H9 (cell line): ENCODE results near the gene USP53. TPM values are rescaled to one million over a fixed set of nuclear protein-coding genes. Genes with fewer than 3 reads are reported as not detected.

Source experiments
- DNase-seq: peaks from one replicate; pipeline ENCODE4 v3.0.0-alpha.2; 2017
- H2AFZ ChIP-seq: one replicate; pipeline ENCODE4 v1.6.1; 2013; ENCODE audit warnings: mild to moderate bottlenecking, low read length, control low read depth, moderate library complexity
- H2AK5ac ChIP-seq: 2 replicates; pipeline ENCODE4 v1.6.1; 2013; ENCODE audit warnings: low read length, control low read depth, mixed read lengths; ENCODE audit not compliant: insufficient read length
- H2BK120ac ChIP-seq: one replicate; pipeline ENCODE4 v1.6.1; 2013; ENCODE audit warnings: low read depth, mild to moderate bottlenecking, low read length, control low read depth, inconsistent platforms; ENCODE audit not compliant: poor library complexity, severe bottlenecking
- H2BK12ac ChIP-seq: 2 replicates; pipeline ENCODE4 v1.6.1; 2013; ENCODE audit warnings: low read length, control low read depth, mixed read lengths, low read depth; ENCODE audit not compliant: insufficient read length
- H2BK15ac ChIP-seq: 2 replicates; pipeline ENCODE4 v1.6.1; 2013; ENCODE audit warnings: low read depth, low read length, control low read depth
- H2BK20ac ChIP-seq: one replicate; pipeline ENCODE4 v1.6.1; 2013; ENCODE audit warnings: low read depth, mild to moderate bottlenecking, low read length, control low read depth, inconsistent platforms; ENCODE audit not compliant: poor library complexity, severe bottlenecking
- H2BK5ac ChIP-seq: 2 replicates; pipeline ENCODE4 v1.6.1; 2013; ENCODE audit warnings: low read length, control low read depth, mixed read lengths; ENCODE audit not compliant: insufficient read length
- H3K14ac ChIP-seq: 2 replicates; pipeline ENCODE4 v1.6.1; 2013; ENCODE audit warnings: low read length, control low read depth; ENCODE audit not compliant: insufficient read depth
- H3K18ac ChIP-seq: 2 replicates; pipeline ENCODE4 v1.6.1; 2013; ENCODE audit warnings: low read depth, mild to moderate bottlenecking, mixed read lengths, low read length, control low read depth; ENCODE audit not compliant: insufficient read length
- H3K23ac ChIP-seq: 2 replicates; pipeline ENCODE4 v1.6.1; 2013; ENCODE audit warnings: low read length, control low read depth, mixed read lengths, low read depth; ENCODE audit not compliant: insufficient read length
- H3K23me2 ChIP-seq: 2 replicates; pipeline ENCODE4 v1.6.1; 2013; ENCODE audit warnings: low read depth, mild to moderate bottlenecking, mixed read lengths, low read length, control low read depth; ENCODE audit not compliant: insufficient read length, poor library complexity, severe bottlenecking
- H3K27ac ChIP-seq: 2 replicates; pipeline ENCODE4 v1.5.1; 2013; ENCODE audit warnings: low read length, control low read depth, mixed read lengths, low read depth; ENCODE audit not compliant: insufficient read length
- H3K27me3 ChIP-seq: 2 replicates; pipeline ENCODE4 v1.6.1; 2013; ENCODE audit warnings: low read length, control low read depth, inconsistent platforms; ENCODE audit not compliant: insufficient read depth
- H3K4ac ChIP-seq: 2 replicates; pipeline ENCODE4 v1.6.1; 2013; ENCODE audit warnings: low read depth, mild to moderate bottlenecking, control low read depth, inconsistent platforms, low read length, moderate library complexity
- H3K4me1 ChIP-seq: 2 replicates; pipeline ENCODE4 v1.6.1; 2013; ENCODE audit warnings: low read length, control low read depth, inconsistent platforms; ENCODE audit not compliant: insufficient read depth
- H3K4me2 ChIP-seq: 2 replicates; pipeline ENCODE4 v1.6.1; 2013; ENCODE audit warnings: low read length, control low read depth, mixed read lengths; ENCODE audit not compliant: insufficient read length, insufficient read depth
- H3K56ac ChIP-seq: 2 replicates; pipeline ENCODE4 v1.6.1; 2013; ENCODE audit warnings: low read depth, mild to moderate bottlenecking, mixed read lengths, low read length, control low read depth; ENCODE audit not compliant: insufficient read length
- H3K79me1 ChIP-seq: 2 replicates; pipeline ENCODE4 v1.6.1; 2013; ENCODE audit warnings: low read depth, mild to moderate bottlenecking, moderate library complexity, low read length, control low read depth, inconsistent platforms; ENCODE audit not compliant: insufficient read depth, poor library complexity, severe bottlenecking
- H3K79me2 ChIP-seq: 2 replicates; pipeline ENCODE4 v1.6.1; 2013; ENCODE audit warnings: low read length, control low read depth, inconsistent platforms; ENCODE audit not compliant: insufficient read depth
- H3K9ac ChIP-seq: 2 replicates; pipeline ENCODE4 v1.6.1; 2013; ENCODE audit warnings: low read length, control low read depth, mixed read lengths; ENCODE audit not compliant: insufficient read length; ENCODE audit errors: extremely low read depth
- H3K9me3 ChIP-seq: one replicate; pipeline ENCODE4 v1.6.1; 2013; ENCODE audit warnings: low read depth, low read length, inconsistent platforms; ENCODE audit not compliant: control insufficient read depth
- H3T11ph ChIP-seq: one replicate; pipeline ENCODE4 v1.6.1; 2013; ENCODE audit warnings: mild to moderate bottlenecking, low read length, control low read depth, inconsistent platforms
- H4K20me1 ChIP-seq: one replicate; pipeline ENCODE4 v1.6.1; 2013; ENCODE audit not compliant: control insufficient read depth, insufficient read length, insufficient read depth
- H4K5ac ChIP-seq: 2 replicates; pipeline ENCODE4 v1.6.1; 2013; ENCODE audit warnings: low read depth, mild to moderate bottlenecking, mixed read lengths, low read length, control low read depth; ENCODE audit not compliant: insufficient read length
- H4K8ac ChIP-seq: replicated peaks from 2 replicates; pipeline ENCODE4 v1.6.1; 2013; ENCODE audit warnings: low read length, control low read depth, mixed read lengths, low read depth; ENCODE audit not compliant: insufficient read length
- H4K91ac ChIP-seq: 2 replicates; pipeline ENCODE4 v1.6.1; 2013; ENCODE audit warnings: low read depth, mild to moderate bottlenecking, moderate library complexity, mixed read lengths, low read length, control low read depth; ENCODE audit not compliant: insufficient read length
- H3K27ac Mint-ChIP-seq, 3 experiments: 2 replicates in 2 of 3; 3 replicates in 1 of 3; pipeline ENCODE4 v1.8.0; 2020 to 2021; ENCODE audit warnings: mixed read lengths in 3 of 3, mild to moderate bottlenecking in 1 of 3, moderate library complexity in 1 of 3
- H3K27me3 Mint-ChIP-seq: 2 replicates; pipeline ENCODE4 v1.8.0; 2021; ENCODE audit warnings: low read depth, mild to moderate bottlenecking, moderate library complexity, mixed read lengths
- H3K36me3 Mint-ChIP-seq, 3 experiments: 2 replicates in 2 of 3; 3 replicates in 1 of 3; pipeline ENCODE4 v1.8.0; 2020 to 2021; ENCODE audit warnings: low read depth in 3 of 3, mixed read lengths in 3 of 3; ENCODE audit not compliant: insufficient read depth in 1 of 3
- H3K4me1 Mint-ChIP-seq, 2 experiments: 2 replicates each; pipeline ENCODE4 v1.8.0; 2020; ENCODE audit warnings: mixed read lengths in 2 of 2
- H3K4me3 Mint-ChIP-seq, 2 experiments: 2 replicates in 1 of 2; 3 replicates in 1 of 2; pipeline ENCODE4 v1.8.0; 2020 to 2021; ENCODE audit warnings: mild to moderate bottlenecking in 2 of 2, mixed read lengths in 2 of 2, moderate library complexity in 1 of 2
- H3K9me3 Mint-ChIP-seq, 2 experiments: 2 replicates in 1 of 2; 3 replicates in 1 of 2; pipeline ENCODE4 v1.8.0; 2020; ENCODE audit warnings: mild to moderate bottlenecking in 2 of 2, mixed read lengths in 2 of 2, moderate library complexity in 1 of 2
- CTCF ChIP-seq: fragments of 200-600 bp; sonication (generic); conservative IDR thresholded peaks from 3 replicates; pipeline ENCODE4 v1.8.0; 2021; ENCODE audit warnings: antibody characterized with exemption, mild to moderate bottlenecking
- WGBS: extraction: QIAGEN DNeasy Blood & Tissue Kit; methylation state at CpG from one replicate; pipeline ENCODE4 v1.1.7; 2013; ENCODE audit warnings: missing lambda C conversion rate, low lambda C conversion rate, mixed read lengths; ENCODE audit not compliant: insufficient read length; ENCODE audit errors: extremely low coverage; 5-methylcytosine and 5-hydroxymethylcytosine counted together
- total RNA-seq: library from RNA; stranded (reverse); gene quantifications from 2 replicates; pipeline ENCODE4 v1.2.1, GENCODE V29; 2021

Gene USP53
- total RNA-seq, 1 experiment from 2014 or later = 18.4 TPM

GRCh38 chr4:119242417-119242816, 29.9 kb downstream of the USP53 start:
- no peak overlapping the region for H3K4me2 ChIP-seq
- Mint-ChIP-seq H3K27me3 (no peaks in the 10 kb centered on the region), H3K4me3 (no peak overlapping the region), H3K27ac (peak overlapping the region in 2 of 3 experiments; percentile 63 to 67; a peak in 4 of 7 replicates), H3K36me3 (peaks cover 0 to 20% (median 9%) of the 10 kb centered on the region in 3 experiments; a peak in 4 of 7 replicates), H3K9me3 (no peaks in the 10 kb centered on the region), H3K4me1 (peaks cover 32 to 42% of the 10 kb centered on the region in 2 experiments)
- H3K56ac ChIP-seq = no peak overlapping the region
- H2AFZ ChIP-seq = no peak overlapping the region
- H3K4ac ChIP-seq = no peak overlapping the region
- no peaks in the 10 kb centered on the region for H4K20me1 ChIP-seq
- WGBS = no CpG with 5 or more reads among the region's 1 CpG
- no peaks in the 10 kb centered on the region for H3K79me2 ChIP-seq
- H2BK20ac ChIP-seq = no peak overlapping the region
- no peak overlapping the region for H3T11ph ChIP-seq
- H2AK5ac ChIP-seq = no peak overlapping the region
- H2BK5ac ChIP-seq = no peak overlapping the region
- no peaks in the 10 kb centered on the region for H3K79me1 ChIP-seq
- no peaks in the 10 kb centered on the region for H3K9me3 ChIP-seq
- H3K23me2 ChIP-seq = no peaks in the 10 kb centered on the region
- 0 out of 2 replicates have a peak, but pooled peaks cover 4% of the 10 kb centered on the region for H3K4me1 ChIP-seq
- H2BK120ac ChIP-seq = no peak overlapping the region
- no peak overlapping the region for H4K5ac ChIP-seq
- no peak overlapping the region for H3K18ac ChIP-seq
- H3K27ac ChIP-seq = no peak overlapping the region
- no peak overlapping the region for H3K23ac ChIP-seq
- no peak overlapping the region for H3K9ac ChIP-seq
- DNase-seq = no peak
- H4K91ac ChIP-seq = no peak overlapping the region
- H3K27me3 ChIP-seq = no peaks in the 10 kb centered on the region
- no peak for TF ChIP-seq CTCF
- H4K8ac ChIP-seq = no peak overlapping the region
- no peak overlapping the region for H2BK12ac ChIP-seq
- H2BK15ac ChIP-seq = no peak overlapping the region
- no peak overlapping the region for H3K14ac ChIP-seq
